ENCODE measurements around the gene NUMB. TPM values are rescaled to one million over a fixed set of nuclear protein-coding genes. Genes with fewer than 3 reads are reported as not detected.

Gene NUMB
- total RNA-seq, 2 experiments from 2014 or later, result 45.0 to 46.9 TPM

GRCh38 chr14:73277376-73277775 lies 181.0 kb downstream of the NUMB start:
- no peaks in the 10 kb centered on the region for H3K27me3 Mint-ChIP-seq
- H3K4me1 Mint-ChIP-seq (ENCODE audit: low read depth), result no peaks in the 10 kb centered on the region
- H3K27ac Mint-ChIP-seq, result no peak overlapping the region
- POLR2A ChIA-PET, result no interaction called here
- CTCF ChIA-PET, result no interaction called here
- intact Hi-C loops (cut with micrococcal nuclease), result no loop called here
- no peaks in the 10 kb centered on the region for H3K9me3 Mint-ChIP-seq
- H3K36me3 Mint-ChIP-seq, result peaks cover 32% of the 10 kb centered on the region
- DNase-seq, result no peak
- H3K4me3 Mint-ChIP-seq, result no peak overlapping the region

DNA sequence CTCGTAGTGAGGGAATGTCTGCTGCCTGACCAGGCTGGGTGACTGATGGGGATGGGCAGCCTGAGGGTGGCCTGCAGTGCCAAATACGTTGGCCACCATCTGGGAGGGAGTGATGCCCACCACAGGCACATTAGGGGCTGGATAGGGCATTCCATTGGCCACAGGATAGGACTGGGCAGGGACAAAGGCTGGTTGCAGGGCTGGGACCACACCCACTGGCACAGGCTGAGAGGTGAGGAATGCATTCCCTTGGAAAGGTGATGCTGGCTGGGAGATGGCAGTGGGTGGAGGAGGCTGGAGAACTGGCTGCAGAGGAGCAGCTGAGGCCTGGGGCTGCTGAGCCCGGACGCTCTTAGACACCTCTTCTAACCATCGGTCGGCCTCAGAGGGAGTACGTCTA lies 181.5 kb downstream of the NUMB start:
- CTCF ChIA-PET, result no interaction called here
- DNase-seq, result no peak
- peaks cover 28% of the 10 kb centered on the region for H3K36me3 Mint-ChIP-seq

DNA sequence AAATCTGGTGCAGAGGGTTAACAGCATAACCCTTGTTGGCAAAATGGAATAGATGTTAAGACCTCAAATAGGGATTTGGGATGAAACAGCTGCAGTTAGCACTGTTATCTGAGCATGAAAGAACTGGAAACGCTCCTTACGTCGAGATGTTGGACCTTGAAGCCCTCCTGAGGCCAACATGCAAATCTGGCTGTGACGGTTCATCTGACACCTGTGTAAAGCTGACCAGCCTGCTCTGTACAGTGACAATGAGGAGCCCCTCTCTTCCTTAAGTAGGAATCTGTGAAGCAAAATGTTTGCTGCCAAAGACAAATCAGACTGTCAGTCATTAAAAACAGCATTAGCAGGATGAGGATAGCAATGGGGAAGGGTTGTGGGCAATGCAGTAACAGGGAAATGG lies 184.5 kb downstream of the NUMB start:
- H3K4me3 Mint-ChIP-seq, result no peak overlapping the region
- H3K4me1 Mint-ChIP-seq (ENCODE audit: low read depth), result peaks cover 8% of the 10 kb centered on the region
- DNase-seq, result no peak
- no peak overlapping the region for H3K27ac Mint-ChIP-seq
- peaks cover 21% of the 10 kb centered on the region for H3K36me3 Mint-ChIP-seq
- ChIA-PET CTCF (no interaction called here), POLR2A (no interaction called here)
- no peaks in the 10 kb centered on the region for H3K9me3 Mint-ChIP-seq
- intact Hi-C loops (cut with micrococcal nuclease), result no loop called here
- H3K27me3 Mint-ChIP-seq, result peaks cover 7% of the 10 kb centered on the region

More for the DNA sequence above, 181.5 kb downstream of the NUMB start:
- Mint-ChIP-seq H3K27me3 (no peaks in the 10 kb centered on the region), H3K4me1 (ENCODE audit: low read depth) (no peaks in the 10 kb centered on the region), H3K27ac (no peak overlapping the region), H3K9me3 (no peaks in the 10 kb centered on the region), H3K4me3 (no peak overlapping the region)
- POLR2A ChIA-PET, result no interaction called here
- intact Hi-C loops (cut with micrococcal nuclease), result no loop called here

- peaks cover 7% of the 10 kb centered on the region for H3K27me3 Mint-ChIP-seq
- ChIA-PET POLR2A (no interaction called here), CTCF (interaction anchor here (1.1 kb wide), 1 partner anchor 23 kb away, joined by 7 read pairs; no protein-coding TSS in a partner anchor)
- H3K4me1 Mint-ChIP-seq (ENCODE audit: low read depth), result peaks cover 8% of the 10 kb centered on the region
- peaks cover 21% of the 10 kb centered on the region for H3K36me3 Mint-ChIP-seq
- intact Hi-C loops (cut with micrococcal nuclease), result no loop called here
- DNase-seq, result no peak
- no peaks in the 10 kb centered on the region for H3K9me3 Mint-ChIP-seq
- H3K4me3 Mint-ChIP-seq, result no peak overlapping the region
- no peak overlapping the region for H3K27ac Mint-ChIP-seq
Measured at GRCh38 chr14:73272393-73272792, 186.0 kb downstream of the NUMB start.

- Mint-ChIP-seq H3K36me3 (peaks cover 9% of the 10 kb centered on the region), H3K27me3 (peaks cover 7% of the 10 kb centered on the region), H3K27ac (no peak overlapping the region), H3K9me3 (no peaks in the 10 kb centered on the region), H3K4me1 (ENCODE audit: low read depth) (peaks cover 8% of the 10 kb centered on the region), H3K4me3 (peak overlapping the region; percentile 41)
- ChIA-PET POLR2A (interaction anchor here (0.6 kb wide), 1 partner anchor 317 kb away, joined by 3 read pairs; no protein-coding TSS in a partner anchor), CTCF (no interaction called here)
- DNase-seq, result peak; percentile 29
- intact Hi-C loops (cut with micrococcal nuclease), result no loop called here
Measured at GRCh38 chr14:73269729-73270531, 188.4 kb downstream of the NUMB start.

GRCh38 chr14:73267474-73267873 lies 190.9 kb downstream of the NUMB start:
- no peaks in the 10 kb centered on the region for H3K9me3 Mint-ChIP-seq
- H3K36me3 Mint-ChIP-seq, result no peaks in the 10 kb centered on the region
- POLR2A ChIA-PET, result no interaction called here
- intact Hi-C loops (cut with micrococcal nuclease), result no loop called here
- peaks cover 7% of the 10 kb centered on the region for H3K27me3 Mint-ChIP-seq
- CTCF ChIA-PET, result interaction anchor here (1.3 kb wide), 1 partner anchor 37 kb away, joined by 3 read pairs; no protein-coding TSS in a partner anchor
- no peak for DNase-seq
- no peak overlapping the region for H3K27ac Mint-ChIP-seq
- no peak overlapping the region for H3K4me3 Mint-ChIP-seq
- peaks cover 8% of the 10 kb centered on the region for H3K4me1 Mint-ChIP-seq (ENCODE audit: low read depth)

DNA sequence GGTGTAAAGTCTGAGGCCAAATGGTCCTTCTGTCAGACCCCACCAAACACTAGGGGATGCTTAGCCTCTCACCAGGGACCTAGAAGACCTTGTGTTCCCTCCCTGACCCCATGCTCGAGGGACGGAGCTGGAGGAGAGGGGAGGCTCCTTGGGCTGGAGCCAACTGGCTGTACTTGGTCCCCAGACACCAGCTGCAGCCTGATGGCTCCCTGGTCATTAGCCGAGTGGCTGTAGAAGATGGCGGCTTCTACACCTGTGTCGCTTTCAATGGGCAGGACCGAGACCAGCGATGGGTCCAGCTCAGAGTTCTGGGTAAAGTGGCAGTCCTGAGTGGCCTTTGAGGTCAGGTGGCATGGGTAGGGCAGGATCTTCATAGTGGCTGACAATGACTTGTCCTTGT lies 192.0 kb downstream of the NUMB start:
- CTCF ChIA-PET, result interaction anchor here (1.3 kb wide), 1 partner anchor 36 kb away, joined by 3 read pairs; no protein-coding TSS in a partner anchor
- no peak overlapping the region for H3K4me3 Mint-ChIP-seq
- POLR2A ChIA-PET, result no interaction called here

DNA sequence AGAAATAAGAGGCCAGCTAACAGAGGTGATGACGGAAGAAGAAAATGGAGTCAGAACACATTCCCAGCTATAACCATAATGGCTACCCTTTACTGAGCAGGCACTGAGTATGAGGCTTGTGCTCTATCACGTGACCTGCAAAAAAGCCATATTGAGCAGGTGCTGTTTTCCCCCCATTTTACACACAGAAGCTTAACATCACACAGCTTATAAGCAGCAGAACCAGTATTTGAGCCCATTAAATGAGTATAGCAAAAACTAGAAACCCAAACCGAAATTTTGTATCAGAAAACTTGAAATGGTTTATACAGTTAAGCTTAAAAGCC lies 192.7 kb downstream of the NUMB start:
- POLR2A ChIA-PET, result no interaction called here
- no peak overlapping the region for H3K4me3 Mint-ChIP-seq
- intact Hi-C loops (cut with micrococcal nuclease), result no loop called here
- peaks cover 5% of the 10 kb centered on the region for H3K4me1 Mint-ChIP-seq (ENCODE audit: low read depth)
- H3K27me3 Mint-ChIP-seq, result peaks cover 5% of the 10 kb centered on the region
- CTCF ChIA-PET, result no interaction called here
- DNase-seq, result no peak
- H3K9me3 Mint-ChIP-seq, result no peaks in the 10 kb centered on the region
- no peaks in the 10 kb centered on the region for H3K36me3 Mint-ChIP-seq
- H3K27ac Mint-ChIP-seq, result no peak overlapping the region

More for the DNA sequence above, 192.0 kb downstream of the NUMB start:
- DNase-seq, result no peak
- Mint-ChIP-seq H3K27me3 (peaks cover 7% of the 10 kb centered on the region), H3K4me1 (ENCODE audit: low read depth) (peaks cover 8% of the 10 kb centered on the region), H3K27ac (no peak overlapping the region), H3K9me3 (no peaks in the 10 kb centered on the region), H3K36me3 (no peaks in the 10 kb centered on the region)
- intact Hi-C loops (cut with micrococcal nuclease), result no loop called here

- intact Hi-C loops (cut with micrococcal nuclease), result no loop called here
- ChIA-PET POLR2A (no interaction called here), CTCF (interaction anchor here (0.6 to 0.9 kb wide), 2 partner anchors 31 to 362 kb away, joined by 3 read pairs; no protein-coding TSS in a partner anchor)
- H3K9me3 Mint-ChIP-seq, result no peaks in the 10 kb centered on the region
- H3K27me3 Mint-ChIP-seq, result no peaks in the 10 kb centered on the region
- no peaks in the 10 kb centered on the region for H3K36me3 Mint-ChIP-seq
- H3K27ac Mint-ChIP-seq, result no peak overlapping the region
- no peaks in the 10 kb centered on the region for H3K4me1 Mint-ChIP-seq (ENCODE audit: low read depth)
- H3K4me3 Mint-ChIP-seq, result no peak overlapping the region
- no peak for DNase-seq
Measured at GRCh38 chr14:73264885-73265720, 193.2 kb downstream of the NUMB start.

GRCh38 chr14:73264080-73264884 lies 194.1 kb downstream of the NUMB start:
- DNase-seq, result no peak
- POLR2A ChIA-PET, result no interaction called here
- Mint-ChIP-seq H3K27me3 (no peaks in the 10 kb centered on the region), H3K4me3 (no peak overlapping the region), H3K36me3 (no peaks in the 10 kb centered on the region), H3K27ac (no peak overlapping the region), H3K9me3 (no peaks in the 10 kb centered on the region), H3K4me1 (ENCODE audit: low read depth) (no peaks in the 10 kb centered on the region)
- CTCF ChIA-PET, result interaction anchor here (0.9 kb wide), 1 partner anchor 31 kb away, joined by 3 read pairs; no protein-coding TSS in a partner anchor
- intact Hi-C loops (cut with micrococcal nuclease), result no loop called here

DNA sequence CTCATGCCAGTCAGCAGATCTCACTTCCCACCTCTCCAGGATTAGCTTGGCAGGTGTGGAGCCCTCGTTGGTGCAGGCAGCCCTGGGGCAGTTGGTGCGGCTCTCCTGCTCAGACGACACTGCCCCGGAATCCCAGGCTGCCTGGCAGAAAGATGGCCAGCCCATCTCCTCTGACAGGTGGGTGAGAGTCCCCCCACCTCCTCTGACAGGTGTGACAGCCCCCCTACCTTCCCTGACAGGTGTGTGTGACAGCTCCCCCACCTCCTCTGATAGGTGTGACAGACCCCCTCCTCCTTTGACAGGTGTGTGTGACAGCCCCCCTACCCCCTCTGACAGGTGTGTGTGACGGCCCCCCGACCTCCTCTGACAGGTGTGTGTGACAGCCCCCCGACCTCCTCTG lies 194.7 kb downstream of the NUMB start:
- no peaks in the 10 kb centered on the region for H3K36me3 Mint-ChIP-seq
- no peak overlapping the region for H3K27ac Mint-ChIP-seq
- no peak overlapping the region for H3K4me3 Mint-ChIP-seq
- H3K4me1 Mint-ChIP-seq (ENCODE audit: low read depth), result no peaks in the 10 kb centered on the region
- DNase-seq, result no peak
- CTCF ChIA-PET, result no interaction called here
- no peaks in the 10 kb centered on the region for H3K27me3 Mint-ChIP-seq
- POLR2A ChIA-PET, result no interaction called here
- no peaks in the 10 kb centered on the region for H3K9me3 Mint-ChIP-seq
- intact Hi-C loops (cut with micrococcal nuclease), result no loop called here
